Middle frontal gyrus (tissue), 1 donor: ENCODE measurements around the gene SYNPO2.

ENCODE experiments used
- DNase-seq: peaks from one replicate; pipeline ENCODE4 v3.0.0-alpha.2; 2015; ENCODE audit warnings: low spot score; ENCODE audit errors: extremely low spot score

SYNPO2 gene

GRCh38 chr4:119105605-119106004 lies 217.0 kb downstream of the SYNPO2 start:
- no peak for DNase-seq

DNA sequence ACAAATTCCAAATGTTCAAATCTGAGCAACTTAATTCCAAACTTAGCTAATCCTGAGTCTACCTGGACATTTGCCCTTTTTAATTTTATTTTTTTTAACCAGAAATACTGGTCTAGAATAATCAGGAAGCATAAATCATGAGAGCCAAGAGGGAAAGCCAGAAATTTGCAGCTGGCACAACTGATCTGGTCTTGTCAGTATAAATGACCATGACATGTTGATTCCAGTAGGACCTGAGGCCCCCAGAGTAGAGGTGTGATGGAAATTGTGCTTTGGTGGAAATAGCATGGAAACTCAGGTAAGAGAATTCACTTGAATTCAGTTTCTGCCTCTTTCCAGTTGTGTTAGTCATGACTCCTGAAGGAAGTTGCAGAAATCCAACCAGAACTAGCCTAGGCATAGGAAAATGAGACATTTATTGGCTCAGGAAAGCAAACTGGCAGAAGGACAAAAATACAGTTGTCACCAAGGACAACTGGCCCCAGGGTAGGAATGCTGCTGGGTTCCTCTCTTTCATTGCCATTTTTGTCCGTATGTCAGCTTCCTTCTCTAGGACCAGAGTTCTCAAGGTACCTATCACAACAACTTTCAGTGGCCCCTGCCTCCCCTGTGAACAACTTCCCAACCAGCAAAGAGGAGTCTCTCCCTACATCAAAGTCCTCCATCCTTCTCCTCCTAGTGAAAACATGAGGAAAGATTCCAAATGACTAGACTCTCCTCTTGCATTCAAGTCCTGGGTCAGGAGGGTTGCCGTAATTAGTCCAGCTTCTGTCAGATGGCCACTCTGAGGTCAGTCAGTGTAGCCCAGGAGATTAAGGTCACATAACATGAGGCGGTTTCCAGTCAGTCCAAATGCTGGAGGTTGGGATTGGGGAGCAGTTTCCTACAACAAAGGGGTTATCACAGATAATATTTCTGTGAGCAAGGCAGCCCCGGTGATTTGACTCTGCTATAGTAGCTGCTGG lies 217.7 kb downstream of the SYNPO2 start:
- DNase-seq: no peak

DNA sequence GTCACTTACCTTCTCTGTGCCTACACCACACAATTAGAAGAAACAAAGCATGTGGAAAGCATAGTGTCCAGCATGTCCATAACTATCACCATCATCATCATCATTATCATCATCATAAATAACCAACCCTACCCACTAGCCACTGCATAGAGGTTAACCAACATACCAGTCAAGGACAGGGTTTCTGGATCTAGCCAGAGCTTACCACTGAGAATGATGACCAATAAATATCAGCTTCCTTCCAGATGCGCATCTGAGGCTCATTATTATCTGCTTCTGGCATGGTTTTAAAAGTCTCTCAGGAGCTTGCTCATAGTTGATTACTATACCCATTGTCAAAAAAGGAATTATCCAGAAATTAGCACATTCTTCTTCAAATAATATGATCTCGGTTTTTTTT lies 221.5 kb downstream of the SYNPO2 start:
- DNase-seq: no peak
